ENCODE results near the gene BMP2K. TPM values are rescaled to one million over a fixed set of nuclear protein-coding genes. Genes with fewer than 3 reads are reported as not detected.

Gene BMP2K
- total and polyA plus RNA-seq, 2 donors from 2014 or later = 6.0 to 43.1 TPM

DNA sequence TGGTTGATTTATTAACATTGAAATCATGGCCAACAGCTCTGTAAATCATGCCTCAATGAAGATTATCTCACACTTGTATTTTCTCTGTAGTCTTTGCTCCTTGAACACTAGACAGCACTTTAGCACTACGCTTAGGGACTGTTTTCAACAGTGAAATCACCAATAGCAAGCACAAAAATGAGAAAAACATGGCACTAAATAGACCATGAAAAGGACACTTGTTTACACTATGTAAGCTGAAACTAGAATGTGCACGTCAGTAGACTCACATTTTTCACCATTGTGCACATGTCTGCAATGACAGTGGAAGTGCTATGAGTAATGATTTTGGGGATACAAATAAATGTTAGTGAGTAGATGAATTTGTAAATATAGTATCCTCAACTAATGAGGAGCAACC is 3.1 kb downstream of the BMP2K start:
- DNase-seq (peak in 1 of 5 donors; percentile 19), FAIRE-seq (no peak)
- TF ChIP-seq, protein P1, sequence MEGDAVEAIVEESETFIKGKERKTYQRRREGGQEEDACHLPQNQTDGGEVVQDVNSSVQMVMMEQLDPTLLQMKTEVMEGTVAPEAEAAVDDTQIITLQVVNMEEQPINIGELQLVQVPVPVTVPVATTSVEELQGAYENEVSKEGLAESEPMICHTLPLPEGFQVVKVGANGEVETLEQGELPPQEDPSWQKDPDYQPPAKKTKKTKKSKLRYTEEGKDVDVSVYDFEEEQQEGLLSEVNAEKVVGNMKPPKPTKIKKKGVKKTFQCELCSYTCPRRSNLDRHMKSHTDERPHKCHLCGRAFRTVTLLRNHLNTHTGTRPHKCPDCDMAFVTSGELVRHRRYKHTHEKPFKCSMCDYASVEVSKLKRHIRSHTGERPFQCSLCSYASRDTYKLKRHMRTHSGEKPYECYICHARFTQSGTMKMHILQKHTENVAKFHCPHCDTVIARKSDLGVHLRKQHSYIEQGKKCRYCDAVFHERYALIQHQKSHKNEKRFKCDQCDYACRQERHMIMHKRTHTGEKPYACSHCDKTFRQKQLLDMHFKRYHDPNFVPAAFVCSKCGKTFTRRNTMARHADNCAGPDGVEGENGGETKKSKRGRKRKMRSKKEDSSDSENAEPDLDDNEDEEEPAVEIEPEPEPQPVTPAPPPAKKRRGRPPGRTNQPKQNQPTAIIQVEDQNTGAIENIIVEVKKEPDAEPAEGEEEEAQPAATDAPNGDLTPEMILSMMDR (IDR thresholded peaks at IDR 0.05; ENCODE audit: borderline replicate concordance, extremely low read depth, insufficient read depth) = no peak
- H3K4me3 ChIP-seq (ENCODE audit: low read length in 3 of 3) = peak overlapping the region in 1 of 3 donors; percentile 11
- H3K9me3 ChIP-seq (ENCODE audit: control insufficient read depth in 2 of 3, insufficient read depth in 1 of 3, low read length in 3 of 3) = no peaks in the 10 kb centered on the region
- no peaks in the 10 kb centered on the region for H3K36me3 ChIP-seq (ENCODE audit: control insufficient read depth in 2 of 3, insufficient read depth in 3 of 3, low read length in 3 of 3)
- H3K27me3 ChIP-seq (ENCODE audit: control insufficient read depth, insufficient read depth, low read length) = no peaks in the 10 kb centered on the region
- no peak overlapping the region for H3K9ac ChIP-seq (ENCODE audit: low read length in 3 of 3)
- H3K4me1 ChIP-seq (ENCODE audit: control insufficient read depth in 2 of 3, insufficient read depth in 2 of 3, low read depth in 1 of 3, low read length in 3 of 3) = peaks cover 0 to 5% (median 4%) of the 10 kb centered on the region in 3 donors
- H3K27ac ChIP-seq (ENCODE audit: low read depth in 2 of 2, low read length in 2 of 2) = no peak overlapping the region
- intact Hi-C loops (cut with DNase I) = no loop called here

DNA sequence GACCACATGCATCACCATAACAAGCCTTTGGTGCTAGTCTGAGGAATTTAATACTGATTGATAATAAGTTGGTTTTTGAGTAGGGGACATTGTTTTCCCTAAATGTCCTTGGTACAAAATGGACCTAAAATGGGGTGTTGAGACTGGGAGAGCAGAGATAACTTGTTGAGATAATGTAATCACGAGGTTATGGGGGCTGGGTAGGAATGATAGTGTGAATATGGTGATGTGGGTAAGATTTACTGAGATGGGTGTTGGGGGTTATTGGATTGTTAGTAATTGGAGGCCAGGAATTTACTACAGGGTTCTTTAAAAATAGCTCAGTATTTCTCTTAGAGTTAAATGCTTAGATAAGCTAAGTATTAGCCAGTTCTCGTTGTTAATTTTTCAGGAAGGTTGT is 3.9 kb downstream of the BMP2K start:
- H3K4me3 ChIP-seq (ENCODE audit: low read length in 3 of 3) = no peak overlapping the region
- no peak overlapping the region for H3K9ac ChIP-seq (ENCODE audit: low read length in 3 of 3)
- TF ChIP-seq, protein P1 (IDR thresholded peaks at IDR 0.05; ENCODE audit: borderline replicate concordance, extremely low read depth, insufficient read depth) = no peak
- intact Hi-C loops (cut with DNase I) = no loop called here
- no peaks in the 10 kb centered on the region for H3K27me3 ChIP-seq (ENCODE audit: control insufficient read depth, insufficient read depth, low read length)
- DNase-seq (no peak), FAIRE-seq (no peak)
- no peaks in the 10 kb centered on the region for H3K36me3 ChIP-seq (ENCODE audit: control insufficient read depth in 2 of 3, insufficient read depth in 3 of 3, low read length in 3 of 3)
- peaks cover 0 to 6% (median 4%) of the 10 kb centered on the region in 3 donors for H3K4me1 ChIP-seq (ENCODE audit: control insufficient read depth in 2 of 3, insufficient read depth in 2 of 3, low read depth in 1 of 3, low read length in 3 of 3)
- H3K9me3 ChIP-seq (ENCODE audit: control insufficient read depth in 2 of 3, insufficient read depth in 1 of 3, low read length in 3 of 3) = no peaks in the 10 kb centered on the region
- no peak overlapping the region for H3K27ac ChIP-seq (ENCODE audit: low read depth in 2 of 2, low read length in 2 of 2)

DNA sequence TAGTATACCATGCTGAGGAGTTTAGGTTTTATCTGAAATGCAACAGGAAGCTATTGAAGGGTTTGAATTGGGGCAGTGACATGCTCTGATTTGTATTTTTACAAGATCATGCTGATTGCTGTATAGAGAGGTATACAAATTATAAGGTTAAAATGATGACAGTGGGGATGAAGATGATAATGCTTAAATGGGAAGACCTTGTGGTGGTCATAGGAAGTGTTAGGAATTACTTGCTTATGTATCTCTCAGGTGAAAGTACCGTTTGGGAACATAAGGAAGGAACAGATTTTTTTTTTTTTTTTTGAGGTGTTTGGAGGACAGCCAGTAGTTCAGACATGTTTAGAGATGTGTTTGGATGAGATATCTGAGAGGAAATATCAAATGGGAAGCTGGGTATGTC is 5.0 kb downstream of the BMP2K start:
- TF ChIP-seq, protein P1 (IDR thresholded peaks at IDR 0.05; ENCODE audit: borderline replicate concordance, extremely low read depth, insufficient read depth) = no peak
- no peaks in the 10 kb centered on the region for H3K27me3 ChIP-seq (ENCODE audit: control insufficient read depth, insufficient read depth, low read length)
- FAIRE-seq (no peak), DNase-seq (no peak)
- H3K9me3 ChIP-seq (ENCODE audit: control insufficient read depth in 2 of 3, insufficient read depth in 1 of 3, low read length in 3 of 3) = no peaks in the 10 kb centered on the region
- intact Hi-C loops (cut with DNase I) = no loop called here
- H3K27ac ChIP-seq (ENCODE audit: low read depth in 2 of 2, low read length in 2 of 2) = no peak overlapping the region
- no peak overlapping the region for H3K9ac ChIP-seq (ENCODE audit: low read length in 3 of 3)
- H3K4me1 ChIP-seq (ENCODE audit: control insufficient read depth in 2 of 3, insufficient read depth in 2 of 3, low read depth in 1 of 3, low read length in 3 of 3) = peaks cover 0 to 6% (median 4%) of the 10 kb centered on the region in 3 donors
- H3K36me3 ChIP-seq (ENCODE audit: control insufficient read depth in 2 of 3, insufficient read depth in 3 of 3, low read length in 3 of 3) = no peaks in the 10 kb centered on the region
- H3K4me3 ChIP-seq (ENCODE audit: low read length in 3 of 3) = no peak overlapping the region

DNA sequence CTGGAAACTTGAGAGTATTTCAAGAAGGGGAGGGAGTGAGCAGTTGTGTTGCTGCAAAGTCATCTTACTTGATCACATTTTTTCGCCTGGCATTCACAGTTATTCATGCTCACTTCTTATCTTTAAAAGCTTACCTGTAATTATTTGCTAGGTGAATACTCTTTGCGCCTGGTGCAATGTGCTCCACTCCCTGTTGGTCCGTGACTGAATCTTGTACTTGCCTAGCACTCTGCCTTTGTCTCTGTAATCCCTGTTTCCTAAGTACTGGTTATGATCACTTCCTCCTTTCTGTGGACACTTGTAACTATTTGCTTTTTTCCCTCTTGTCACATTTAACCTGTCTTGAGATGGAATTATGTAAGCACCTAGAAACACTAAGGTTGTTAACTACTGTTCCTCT is 5.8 kb downstream of the BMP2K start:
- H3K36me3 ChIP-seq (ENCODE audit: control insufficient read depth in 2 of 3, insufficient read depth in 3 of 3, low read length in 3 of 3) = no peaks in the 10 kb centered on the region
- peaks cover 0 to 5% (median 4%) of the 10 kb centered on the region in 3 donors for H3K4me1 ChIP-seq (ENCODE audit: control insufficient read depth in 2 of 3, insufficient read depth in 2 of 3, low read depth in 1 of 3, low read length in 3 of 3)
- FAIRE-seq (no peak), DNase-seq (no peak)
- no peak overlapping the region for H3K9ac ChIP-seq (ENCODE audit: low read length in 3 of 3)
- no peaks in the 10 kb centered on the region for H3K27me3 ChIP-seq (ENCODE audit: control insufficient read depth, insufficient read depth, low read length)
- TF ChIP-seq, protein P1 (IDR thresholded peaks at IDR 0.05; ENCODE audit: borderline replicate concordance, extremely low read depth, insufficient read depth) = no peak
- no peak overlapping the region for H3K27ac ChIP-seq (ENCODE audit: low read depth in 2 of 2, low read length in 2 of 2)
- H3K4me3 ChIP-seq (ENCODE audit: low read length in 3 of 3) = no peak overlapping the region
- intact Hi-C loops (cut with DNase I) = no loop called here
- no peaks in the 10 kb centered on the region for H3K9me3 ChIP-seq (ENCODE audit: control insufficient read depth in 2 of 3, insufficient read depth in 1 of 3, low read length in 3 of 3)

All from kidney (tissue), 14 donors.